ENCODE measurements around the gene TAS2R20.

TAS2R20 gene

DNA sequence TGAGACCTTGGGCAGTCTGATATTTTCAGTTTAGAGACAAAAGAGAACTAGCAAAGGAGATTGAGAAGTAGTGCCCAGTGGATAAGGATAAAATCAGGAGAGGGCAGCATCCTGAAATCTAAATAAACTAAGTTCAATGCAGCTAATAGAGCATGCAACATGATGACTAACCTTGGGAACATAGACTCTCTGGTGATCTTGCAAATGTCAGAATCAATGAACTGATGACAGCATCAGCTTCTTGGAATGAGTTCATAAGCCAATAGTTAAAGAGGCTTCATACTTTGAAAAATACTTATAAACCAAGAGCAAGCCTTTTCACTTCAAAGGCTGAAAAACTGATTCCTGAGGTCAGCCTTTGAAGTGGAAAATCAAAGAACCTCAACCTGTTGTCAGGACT lies 16.1 kb upstream of the TAS2R20 start:
- TF ChIP-seq CTCF (IDR thresholded peaks at IDR 0.05): no peak
- Histone ChIP-seq H3K9me3 (no peaks in the 10 kb centered on the region), H3K4me1 (no peaks in the 10 kb centered on the region), H3K27ac (no peak overlapping the region), H3K36me3 (no peaks in the 10 kb centered on the region), H3K27me3 (no peaks in the 10 kb centered on the region), H3K4me3 (no peak overlapping the region)
- intact Hi-C loops (cut with DNase I; ENCODE audit: low total_unique reads): no loop called here
- no peak for DNase-seq

DNA sequence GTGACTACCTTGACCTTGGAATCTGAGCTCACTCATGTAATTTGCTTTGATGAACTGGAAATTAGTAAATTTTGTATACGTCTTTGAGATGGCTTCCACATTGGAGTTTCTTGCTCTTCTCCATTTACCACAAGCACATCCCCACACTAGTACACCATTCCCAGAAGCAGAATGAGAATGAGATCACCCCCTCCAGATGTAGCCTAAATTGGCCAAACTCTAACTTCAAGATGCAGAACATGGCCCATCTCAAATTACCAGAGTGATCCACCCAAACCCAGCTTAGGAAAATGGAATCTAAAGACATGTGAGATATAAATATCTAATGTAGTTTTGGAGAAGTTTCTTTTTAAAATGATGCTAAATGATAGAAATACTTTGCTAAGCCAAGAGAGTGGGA lies 9.5 kb upstream of the TAS2R20 start:
- TF ChIP-seq CTCF (IDR thresholded peaks at IDR 0.05): no peak

DNA sequence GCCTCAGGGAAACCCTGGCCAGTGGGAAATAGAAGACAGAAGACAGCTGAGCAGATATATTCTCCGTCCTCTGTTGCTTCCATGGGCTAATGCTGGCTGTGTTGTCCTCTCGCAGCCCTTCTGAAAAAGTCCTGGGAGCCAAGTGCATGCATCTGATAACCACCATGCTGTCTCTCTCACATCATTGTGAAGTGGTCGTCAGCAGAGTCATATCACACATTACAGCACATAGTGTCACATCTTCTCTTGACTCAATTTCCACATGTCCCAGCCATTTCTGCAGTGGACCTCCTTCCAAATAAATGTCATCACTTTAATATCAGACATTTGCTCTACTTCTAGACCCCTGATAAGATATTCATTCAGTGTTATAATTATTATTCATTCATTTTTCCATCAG lies 3.8 kb downstream of the TAS2R20 start:
- Histone ChIP-seq H3K27ac (no peak overlapping the region), H3K36me3 (no peaks in the 10 kb centered on the region), H3K27me3 (no peaks in the 10 kb centered on the region), H3K9me3 (no peaks in the 10 kb centered on the region), H3K4me1 (no peaks in the 10 kb centered on the region), H3K4me3 (no peak overlapping the region)
- no peak for DNase-seq
- intact Hi-C loops (cut with DNase I; ENCODE audit: low total_unique reads): no loop called here
- TF ChIP-seq CTCF (IDR thresholded peaks at IDR 0.05): no peak

More for the DNA sequence above, 9.5 kb upstream of the TAS2R20 start:
- intact Hi-C loops (cut with DNase I; ENCODE audit: low total_unique reads): no loop called here
- H3K27ac ChIP-seq: no peak overlapping the region
- H3K27me3 ChIP-seq: no peaks in the 10 kb centered on the region
- H3K36me3 ChIP-seq: no peaks in the 10 kb centered on the region
- no peaks in the 10 kb centered on the region for H3K4me1 ChIP-seq
- DNase-seq: no peak
- H3K9me3 ChIP-seq: no peaks in the 10 kb centered on the region
- no peak overlapping the region for H3K4me3 ChIP-seq

- Histone ChIP-seq H3K27ac (no peak overlapping the region), H3K27me3 (no peaks in the 10 kb centered on the region), H3K36me3 (no peaks in the 10 kb centered on the region), H3K9me3 (no peaks in the 10 kb centered on the region), H3K4me3 (no peak overlapping the region), H3K4me1 (no peaks in the 10 kb centered on the region)
- intact Hi-C loops (cut with DNase I; ENCODE audit: low total_unique reads): no loop called here
- no peak for DNase-seq
- TF ChIP-seq CTCF (IDR thresholded peaks at IDR 0.05): no peak
Measured at GRCh38 chr12:10989107-10989506, 9.0 kb downstream of the TAS2R20 start.

DNA sequence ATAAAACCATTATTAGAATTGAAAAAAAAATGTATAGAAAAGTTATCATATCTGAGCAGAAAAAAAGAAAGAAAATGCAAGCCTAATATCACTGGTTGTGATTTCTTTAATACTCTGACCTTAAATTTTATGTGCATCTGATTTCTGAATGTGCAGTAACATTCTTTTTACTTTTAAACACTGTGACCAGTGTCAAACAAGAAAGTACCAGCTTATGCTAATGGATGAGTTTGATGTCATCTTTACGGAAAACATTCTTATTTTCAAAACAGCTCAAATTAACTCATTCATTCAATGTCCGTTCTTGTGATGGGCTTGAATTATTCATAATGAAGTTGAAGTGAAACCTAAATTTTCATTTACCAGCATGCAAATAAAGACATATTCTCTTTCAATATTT lies 11.3 kb downstream of the TAS2R20 start, which contains the start of gene TAS2R50:
Gene TAS2R50 (minus strand): TSS at position 101 of the 400 bp plus-strand sequence. CDS start 52 bp downstream, at position 49.
- intact Hi-C loops (cut with DNase I; ENCODE audit: low total_unique reads): no loop called here
- Histone ChIP-seq H3K4me1 (no peaks in the 10 kb centered on the region), H3K4me3 (no peak within 1 kb of the TSS), H3K36me3 (no peaks in the 10 kb centered on the region), H3K9me3 (no peaks in the 10 kb centered on the region), H3K27me3 (no peaks in the 10 kb centered on the region), H3K27ac (no peak within 1 kb of the TSS)
- no peak for TF ChIP-seq CTCF (IDR thresholded peaks at IDR 0.05)
- DNase-seq: no peak

GRCh38 chr12:10982244-10982643 lies 15.9 kb downstream of the TAS2R20 start:
- Histone ChIP-seq H3K27ac (no peak overlapping the region), H3K27me3 (no peaks in the 10 kb centered on the region), H3K4me3 (no peak overlapping the region), H3K4me1 (no peaks in the 10 kb centered on the region), H3K9me3 (no peaks in the 10 kb centered on the region), H3K36me3 (no peaks in the 10 kb centered on the region)
- TF ChIP-seq CTCF (IDR thresholded peaks at IDR 0.05): no peak
- intact Hi-C loops (cut with DNase I; ENCODE audit: low total_unique reads): no loop called here
- DNase-seq: no peak

Data from tibial artery (tissue), 4 donors.